BLaER1 treated with 17β-estradiol and CSF1 and Interleukin-3, amounts not matched to agents 10 nM and 100 nM (cell line): ENCODE data around the gene FKRP.
A peak's percentile ranks its signal among the peaks of the same experiment; 100 is the strongest.
"Not testable (repeated sequence)": the region's sequence is repeated elsewhere in the genome, so short reads cannot be mapped to it uniquely, and the experiment has no call there.

Source experiments
- H3K27ac ChIP-seq, 11 experiments: shearing (Covaris generic); formaldehyde crosslinking; 2 replicates each; pipeline ENCODE4 v1.8.1; 2022
- H3K27me3 ChIP-seq, 11 experiments: shearing (Covaris generic); formaldehyde crosslinking; 2 replicates each; pipeline ENCODE4 v1.8.1; 2022
- H3K36me3 ChIP-seq, 11 experiments: shearing (Covaris generic); formaldehyde crosslinking; 2 replicates each; pipeline ENCODE4 v1.8.1; 2022
- H3K4me1 ChIP-seq, 10 experiments: shearing (Covaris generic); formaldehyde crosslinking; 2 replicates each; pipeline ENCODE4 v1.8.1; 2022
- H3K4me2 ChIP-seq, 11 experiments: shearing (Covaris generic); formaldehyde crosslinking; 2 replicates each; pipeline ENCODE4 v1.8.1; 2022
- H3K4me3 ChIP-seq, 10 experiments: shearing (Covaris generic); formaldehyde crosslinking; 2 replicates each; pipeline ENCODE4 v1.8.1; 2022
- H3K9ac ChIP-seq, 11 experiments: shearing (Covaris generic); formaldehyde crosslinking; 2 replicates each; pipeline ENCODE4 v1.8.1; 2022
- H3K9me3 ChIP-seq, 11 experiments: shearing (Covaris generic); formaldehyde crosslinking; replicated peaks in 1 of 11; 2 replicates each; pipeline ENCODE4 v1.8.1; 2022
- H4K20me1 ChIP-seq, 11 experiments: shearing (Covaris generic); formaldehyde crosslinking; 2 replicates each; pipeline ENCODE4 v1.8.1; 2022
- Cebpa-rat ChIP-seq, 11 experiments: shearing (Covaris generic); IDR thresholded peaks; 2 replicates each; pipeline ENCODE4 v1.8.1; 2022

FKRP gene

GRCh38 chr19:46753420-46754155, 7.7 kb downstream of the FKRP start:
- Histone ChIP-seq H3K27ac (no peak overlapping the region), H3K9me3 (no peaks in the 10 kb centered on the region), H3K9ac (0 out of 22 replicates have a peak overlapping the region, but pooled peaks of 1 of the 11 experiments have one; percentile 23), H3K4me1 (peaks cover 44 to 73% (median 53%) of the 10 kb centered on the region in 10 experiments), H3K4me2 (no peak overlapping the region; a peak in 1 of 22 replicates), H3K36me3 (peaks cover 13 to 47% (median 23%) of the 10 kb centered on the region in 11 experiments; a peak in 20 of 22 replicates), H3K27me3 (no peaks in the 10 kb centered on the region), H4K20me1 (peaks cover 0 to 63% (median 16%) of the 10 kb centered on the region in 11 experiments; a peak in 12 of 22 replicates), H3K4me3 (no peak overlapping the region)
- no peak for TF ChIP-seq Cebpa-rat (IDR thresholded peaks at IDR 0.05)

- H4K20me1 ChIP-seq: peaks cover 0 to 61% (median 16%) of the 10 kb centered on the region in 11 experiments; a peak in 12 of 22 replicates
- no peaks in the 10 kb centered on the region for H3K9me3 ChIP-seq
- H3K27ac ChIP-seq: peak overlapping the region in 5 of 11 experiments; percentile 10 to 56 (median 32); a peak in 8 of 22 replicates
- H3K9ac ChIP-seq: peak overlapping the region in 2 of 11 experiments; percentile 39 to 40; a peak in 3 of 22 replicates
- H3K27me3 ChIP-seq: no peaks in the 10 kb centered on the region
- H3K4me1 ChIP-seq: peaks cover 48 to 81% (median 62%) of the 10 kb centered on the region in 10 experiments
- peaks cover 6 to 39% (median 19%) of the 10 kb centered on the region in 11 experiments; a peak in 20 of 22 replicates for H3K36me3 ChIP-seq
- peak overlapping the region in 7 of 11 experiments; percentile 25 to 86 (median 81); a peak in 13 of 22 replicates for H3K4me2 ChIP-seq
- no peak for TF ChIP-seq Cebpa-rat (IDR thresholded peaks at IDR 0.05)
- no peak overlapping the region for H3K4me3 ChIP-seq
Observed at GRCh38 chr19:46755077-46755852, 9.4 kb downstream of the FKRP start.

GRCh38 chr19:46755853-46756543, 10.1 kb downstream of the FKRP start:
- peaks cover 0 to 53% (median 16%) of the 10 kb centered on the region in 11 experiments; a peak in 12 of 22 replicates for H4K20me1 ChIP-seq
- H3K9me3 ChIP-seq: no peaks in the 10 kb centered on the region

GRCh38 chr19:46756544-46756888, 10.7 kb downstream of the FKRP start:
- H3K27me3 ChIP-seq: no peaks in the 10 kb centered on the region
- peaks cover 38 to 83% (median 62%) of the 10 kb centered on the region in 10 experiments for H3K4me1 ChIP-seq
- TF ChIP-seq Cebpa-rat (IDR thresholded peaks at IDR 0.05): no peak
- H3K4me2 ChIP-seq: peak overlapping the region in 9 of 11 experiments; percentile 4 to 86 (median 78); a peak in 12 of 22 replicates
- peak overlapping the region in 2 of 11 experiments; percentile 25 to 56; a peak in 2 of 22 replicates for H3K27ac ChIP-seq
- H4K20me1 ChIP-seq: peaks cover 0 to 53% (median 16%) of the 10 kb centered on the region in 11 experiments; a peak in 11 of 22 replicates
- no peak overlapping the region for H3K4me3 ChIP-seq
- H3K9me3 ChIP-seq: no peaks in the 10 kb centered on the region
- H3K36me3 ChIP-seq: peaks cover 6 to 35% (median 19%) of the 10 kb centered on the region in 11 experiments; a peak in 20 of 22 replicates
- peak overlapping the region in 1 of 11 experiments; percentile 13; a peak in 1 of 22 replicates for H3K9ac ChIP-seq

More at GRCh38 chr19:46755853-46756543, 10.1 kb downstream of the FKRP start:
- Histone ChIP-seq H3K4me1 (peaks cover 40 to 80% (median 60%) of the 10 kb centered on the region in 10 experiments), H3K27ac (peak overlapping the region in 3 of 11 experiments; percentile 26 to 56 (median 32); a peak in 4 of 22 replicates), H3K36me3 (peaks cover 6 to 35% (median 19%) of the 10 kb centered on the region in 11 experiments; a peak in 20 of 22 replicates), H3K4me2 (peak overlapping the region in 9 of 11 experiments; percentile 4 to 86 (median 78); a peak in 12 of 22 replicates), H3K27me3 (no peaks in the 10 kb centered on the region), H3K4me3 (no peak overlapping the region), H3K9ac (peak overlapping the region in 1 of 11 experiments; percentile 13; a peak in 2 of 22 replicates)
- TF ChIP-seq Cebpa-rat (IDR thresholded peaks at IDR 0.05): no peak

- H3K4me2 ChIP-seq: peak overlapping the region in 6 of 11 experiments; percentile 18 to 67 (median 43); a peak in 10 of 22 replicates
- H3K4me3 ChIP-seq: no peak overlapping the region
- no peaks in the 10 kb centered on the region for H3K9me3 ChIP-seq
- no peak overlapping the region for H3K27ac ChIP-seq
- peaks cover 6 to 33% (median 18%) of the 10 kb centered on the region in 11 experiments; a peak in 19 of 22 replicates for H3K36me3 ChIP-seq
- TF ChIP-seq Cebpa-rat (IDR thresholded peaks at IDR 0.05): no peak
- peaks cover 22 to 70% (median 51%) of the 10 kb centered on the region in 10 experiments; a peak in 19 of 20 replicates for H3K4me1 ChIP-seq
- no peaks in the 10 kb centered on the region for H3K27me3 ChIP-seq
- peaks cover 0 to 38% (median 13%) of the 10 kb centered on the region in 11 experiments; a peak in 11 of 22 replicates for H4K20me1 ChIP-seq
- H3K9ac ChIP-seq: no peak overlapping the region
Observed at GRCh38 chr19:46759206-46759605, 13.3 kb downstream of the FKRP start.

- H3K4me2 ChIP-seq: peak overlapping the region in 6 of 11 experiments; percentile 18 to 67 (median 43); a peak in 10 of 22 replicates
- H3K9ac ChIP-seq: no peak overlapping the region; a peak in 1 of 22 replicates
- H4K20me1 ChIP-seq: peaks cover 0 to 33% (median 13%) of the 10 kb centered on the region in 11 experiments; a peak in 10 of 22 replicates
- no peak overlapping the region for H3K4me3 ChIP-seq
- no peaks in the 10 kb centered on the region for H3K27me3 ChIP-seq
- peaks cover 6 to 33% (median 18%) of the 10 kb centered on the region in 11 experiments; a peak in 19 of 22 replicates for H3K36me3 ChIP-seq
- peaks cover 22 to 63% (median 47%) of the 10 kb centered on the region in 10 experiments; a peak in 19 of 20 replicates for H3K4me1 ChIP-seq
- H3K27ac ChIP-seq: no peak overlapping the region
- H3K9me3 ChIP-seq: no peaks in the 10 kb centered on the region
- no peak for TF ChIP-seq Cebpa-rat (IDR thresholded peaks at IDR 0.05)
Observed at GRCh38 chr19:46759817-46760333, 14.0 kb downstream of the FKRP start.

GRCh38 chr19:46760363-46760762, 14.5 kb downstream of the FKRP start:
- Histone ChIP-seq H3K9me3 (no peaks in the 10 kb centered on the region), H3K4me2 (peak overlapping the region in 2 of 11 experiments; percentile 33 to 42; a peak in 2 of 22 replicates), H3K9ac (no peak overlapping the region), H3K4me1 (peaks cover 22 to 62% (median 42%) of the 10 kb centered on the region in 10 experiments; a peak in 19 of 20 replicates), H3K36me3 (peaks cover 6 to 32% (median 18%) of the 10 kb centered on the region in 11 experiments; a peak in 19 of 22 replicates), H3K27me3 (no peaks in the 10 kb centered on the region), H3K4me3 (no peak overlapping the region), H3K27ac (no peak overlapping the region), H4K20me1 (peaks cover 0 to 29% (median 13%) of the 10 kb centered on the region in 11 experiments; a peak in 10 of 22 replicates)
- TF ChIP-seq Cebpa-rat (IDR thresholded peaks at IDR 0.05): no peak

- H3K4me3 ChIP-seq, H3K27me3 ChIP-seq, H3K27ac ChIP-seq, H3K9ac ChIP-seq, H3K9me3 ChIP-seq: not testable (repeated sequence)
- Histone ChIP-seq H3K4me1 (peaks cover 22 to 57% (median 38%) of the 10 kb centered on the region in 10 experiments; a peak in 18 of 20 replicates), H3K4me2 (peak overlapping the region in 4 of 11 experiments; percentile 12 to 43 (median 24); a peak in 3 of 22 replicates), H3K36me3 (peaks cover 4 to 26% (median 13%) of the 10 kb centered on the region in 11 experiments; a peak in 19 of 22 replicates), H4K20me1 (peaks cover 0 to 23% (median 11%) of the 10 kb centered on the region in 11 experiments; a peak in 10 of 22 replicates)
Observed at GRCh38 chr19:46760897-46761296, 15.0 kb downstream of the FKRP start.
